Muscle of back (tissue), 13 donors: Measurements from ENCODE around the gene AFP. TPM values are rescaled to one million over a fixed set of nuclear protein-coding genes. Genes with fewer than 3 reads are reported as not detected.
"Not testable (repeated sequence)": the region's sequence is repeated elsewhere in the genome, so short reads cannot be mapped to it uniquely, and the experiment has no call there.

Source experiments
- DNase-seq, 3 donors: peaks; one replicate each; pipeline versions ENCODE4 v3.0.0 to v3.0.0-alpha.2; 2013
- long read RNA-seq, 9 donors: transcript quantifications; one replicate each; lab custom pipeline, GENCODE V29; 2026
- polyA plus RNA-seq, 10 donors: library from polyadenylated mRNA; unstranded; fragments of 120-200 nt; gene quantifications; one replicate each; pipeline ENCODE4 v1.2.1, GENCODE V29; 2013; ENCODE audit not compliant: insufficient read length in 10 of 10

The AFP gene
- 10 to 100 TPM in 1 of 10 donors, 1 to 10 TPM in 1, under 1 TPM in 5, not detected in 3; 0.27 to 20.1 (median 0.45) TPM for polyA plus RNA-seq
- long read RNA-seq, donor 1: 0 reads
- long read RNA-seq, donor 2: 0 reads
- long read RNA-seq, donor 3: 0 reads
- long read RNA-seq, donor 4: 0 reads
- long read RNA-seq, donor 5, partial matches to known transcripts: 0 of 1 reads
- long read RNA-seq, donor 5, other reads (novel, unspliced or antisense): 0 of 1 reads
- long read RNA-seq, donor 6: 0 reads
- long read RNA-seq, donor 7: 0 reads
- long read RNA-seq, donor 8: 0 reads
- long read RNA-seq, donor 9: 0 reads

DNA sequence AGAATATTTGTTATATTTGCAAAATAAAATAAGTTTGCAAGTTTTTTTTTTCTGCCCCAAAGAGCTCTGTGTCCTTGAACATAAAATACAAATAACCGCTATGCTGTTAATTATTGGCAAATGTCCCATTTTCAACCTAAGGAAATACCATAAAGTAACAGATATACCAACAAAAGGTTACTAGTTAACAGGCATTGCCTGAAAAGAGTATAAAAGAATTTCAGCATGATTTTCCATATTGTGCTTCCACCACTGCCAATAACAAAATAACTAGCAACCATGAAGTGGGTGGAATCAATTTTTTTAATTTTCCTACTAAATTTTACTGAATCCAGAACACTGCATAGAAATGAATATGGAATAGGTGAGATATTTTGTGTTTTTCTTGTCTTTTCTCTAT lies at the start of gene AFP:
AFP (plus strand) TSS at position 238 of the 400 bp plus-strand sequence; CDS start at position 280, 42 bp downstream.
- no peak for DNase-seq

DNA sequence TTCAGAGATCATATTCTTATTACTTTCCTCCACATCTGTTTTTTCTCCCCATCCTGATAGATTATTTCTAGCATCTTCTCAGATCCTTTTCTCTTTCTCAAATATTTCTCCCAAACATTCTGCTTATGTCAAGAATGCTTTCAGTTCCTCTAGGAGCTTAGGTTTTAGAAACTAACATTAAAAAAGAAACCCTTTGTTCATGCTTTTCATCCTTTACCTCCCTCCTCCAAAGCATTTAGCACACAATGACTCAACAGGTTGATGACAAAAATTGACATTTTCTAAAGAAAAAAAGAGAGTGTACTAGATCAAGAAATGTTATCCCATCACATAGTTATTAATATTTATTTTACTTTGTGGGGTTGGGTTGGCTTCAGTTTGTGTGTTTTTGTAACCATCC lies 48.5 kb upstream of the AFP start:
- DNase-seq: no peak

DNA sequence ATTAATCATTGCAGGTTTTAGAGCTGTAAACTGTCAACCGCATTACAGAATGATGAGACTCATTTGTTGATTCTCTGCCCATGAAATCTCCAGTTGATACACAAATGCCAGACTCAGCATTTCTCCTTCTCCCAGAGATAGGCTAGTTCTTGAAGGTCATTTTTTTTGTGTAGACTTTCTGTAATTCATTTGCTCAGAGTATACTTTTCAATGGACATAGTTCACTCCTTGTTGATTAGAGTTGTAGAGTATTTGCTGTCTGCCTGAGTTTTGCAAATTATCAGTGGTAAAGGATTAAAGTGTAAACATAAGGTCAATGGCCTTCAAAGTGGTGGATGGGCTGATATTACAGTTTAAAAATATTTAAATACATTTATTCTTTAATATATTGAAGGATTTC lies 47.1 kb upstream of the AFP start:
- DNase-seq: no peak

DNA sequence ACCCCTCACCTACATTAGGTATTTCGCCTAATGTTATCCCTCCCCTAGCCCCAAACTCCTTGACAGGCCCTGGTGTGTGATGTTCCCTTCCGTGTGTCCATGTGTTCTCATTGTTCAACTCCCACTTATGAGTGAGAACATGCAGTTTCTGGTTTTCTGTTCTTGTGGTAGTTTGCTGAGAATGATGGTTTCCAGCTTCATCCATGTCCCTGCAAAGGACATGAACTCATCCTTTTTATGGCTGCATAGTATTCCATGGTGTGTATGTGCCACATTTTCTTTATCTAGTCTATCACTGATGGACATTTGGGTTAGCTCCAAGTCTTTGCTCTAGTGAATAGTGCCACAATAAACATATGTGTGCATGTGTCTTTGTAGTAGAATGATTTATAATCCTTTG lies 46.4 kb upstream of the AFP start:
- DNase-seq: not testable (repeated sequence)

DNA sequence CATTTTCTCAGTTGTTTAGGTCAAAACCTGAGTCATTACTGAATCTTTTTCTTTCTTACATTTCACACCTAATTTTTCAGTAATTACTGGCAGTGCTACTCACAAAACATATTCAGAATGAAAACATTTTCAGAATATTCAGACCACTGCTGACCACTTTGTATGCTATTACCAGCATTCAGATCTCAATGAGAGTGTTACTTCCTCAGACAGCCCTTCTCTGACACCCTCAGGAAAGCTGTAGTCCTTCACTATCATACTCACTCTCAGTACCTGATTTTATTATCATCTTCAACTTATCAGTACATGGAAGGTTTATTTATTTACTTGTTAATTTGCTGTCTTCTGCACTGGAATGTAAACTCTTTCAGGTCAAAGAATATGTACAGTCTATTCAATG lies 44.2 kb upstream of the AFP start:
- DNase-seq: no peak

DNA sequence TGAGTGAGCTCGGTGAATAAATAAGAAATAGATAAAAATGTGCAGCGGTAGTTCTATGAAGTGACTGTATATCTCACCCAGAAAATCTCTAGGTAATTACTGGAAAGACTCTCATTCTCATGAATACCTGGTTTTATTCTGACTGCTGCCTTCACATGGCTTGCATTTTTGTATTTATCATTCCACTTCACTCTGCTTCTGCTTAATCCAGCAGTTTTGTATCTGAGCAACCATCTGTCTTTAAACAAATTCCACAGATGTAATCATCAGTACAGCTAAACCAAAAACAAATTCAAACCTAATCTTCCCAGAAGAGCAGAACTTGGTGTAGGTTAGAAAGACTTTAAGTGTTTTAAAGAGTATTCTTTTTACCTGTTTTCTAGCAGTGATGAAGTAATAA lies 43.1 kb upstream of the AFP start:
- DNase-seq: no peak

DNA sequence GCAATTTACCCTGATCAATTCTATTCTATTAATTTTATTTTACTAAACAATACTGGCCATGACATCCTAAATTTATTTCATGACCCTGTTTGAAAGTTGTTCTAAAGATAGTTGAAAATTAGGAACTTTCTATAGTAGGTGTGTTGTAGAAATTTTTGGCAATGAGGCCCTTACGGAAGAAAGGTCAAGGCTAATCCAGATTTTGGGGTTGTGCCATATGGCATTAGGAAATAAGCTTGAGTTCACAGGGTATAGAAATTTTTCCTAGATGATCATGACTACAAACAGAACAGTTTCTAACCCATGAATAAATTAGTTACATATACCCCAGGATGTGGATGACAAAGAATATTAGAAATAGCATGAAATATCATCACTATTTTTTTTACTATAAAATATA lies 39.7 kb upstream of the AFP start:
- DNase-seq: no peak

DNA sequence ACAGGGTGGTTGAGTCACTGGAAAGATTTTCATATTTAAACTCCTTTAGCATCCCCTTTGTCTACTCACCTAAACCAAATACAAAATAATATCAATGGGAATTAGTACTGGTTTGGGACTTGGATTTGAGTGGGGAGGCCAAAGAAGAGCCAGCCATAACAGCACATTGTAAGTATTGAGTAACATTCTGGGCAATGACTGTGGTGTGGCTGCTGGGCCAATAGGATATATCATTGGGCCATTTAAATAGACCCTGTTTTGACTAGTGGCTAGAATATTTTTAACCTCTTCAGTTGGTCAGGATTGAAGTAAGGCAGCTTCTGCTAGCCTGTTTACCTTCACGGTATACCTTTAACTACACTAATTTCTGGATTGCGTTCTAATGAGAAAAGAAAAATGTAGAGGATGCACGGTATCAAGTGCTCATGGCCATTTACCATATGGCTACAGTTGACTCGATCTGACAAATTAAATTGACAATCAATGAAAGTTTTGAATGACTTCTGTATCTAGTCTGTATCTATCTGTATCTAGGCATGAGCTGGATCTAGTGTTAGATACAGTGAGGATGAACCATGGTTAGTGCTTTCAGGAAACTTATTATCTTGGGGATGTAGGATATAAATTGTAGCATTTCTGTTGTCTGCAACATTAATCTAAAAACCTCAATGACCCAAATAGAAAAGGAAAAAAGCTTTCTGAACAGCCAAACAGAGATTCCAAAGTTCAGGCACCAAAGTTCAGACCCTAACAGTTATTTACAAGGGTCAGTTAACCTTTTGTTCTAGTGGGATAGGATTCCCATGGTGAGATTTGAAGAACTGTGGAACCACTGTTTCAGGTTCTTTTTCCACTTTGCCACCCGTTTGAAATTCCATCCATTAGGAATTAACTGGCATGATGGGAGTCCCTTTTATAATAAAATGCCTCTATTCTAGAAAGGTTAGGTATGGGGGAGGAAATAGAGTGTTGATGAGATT lies 38.7 kb upstream of the AFP start:
- no peak for DNase-seq

DNA sequence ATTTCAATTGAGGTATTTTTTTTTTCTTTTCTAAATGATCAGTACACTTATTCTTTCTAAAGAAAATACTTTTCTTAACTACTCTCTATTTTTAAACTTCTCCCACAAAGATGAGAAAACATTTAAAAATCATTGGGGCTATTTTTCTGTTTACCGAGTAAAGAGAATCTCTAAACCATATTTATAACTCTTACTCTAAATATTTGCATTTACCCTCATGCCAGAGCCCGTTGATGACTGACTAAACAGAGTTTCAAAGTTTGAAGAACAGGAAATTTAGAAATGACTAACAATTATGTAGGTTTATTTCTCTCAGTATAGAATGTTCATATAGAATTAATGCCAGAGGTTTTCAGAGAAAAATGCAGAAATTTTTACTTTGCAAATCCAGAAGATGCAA lies 34.6 kb upstream of the AFP start:
- DNase-seq: no peak

DNA sequence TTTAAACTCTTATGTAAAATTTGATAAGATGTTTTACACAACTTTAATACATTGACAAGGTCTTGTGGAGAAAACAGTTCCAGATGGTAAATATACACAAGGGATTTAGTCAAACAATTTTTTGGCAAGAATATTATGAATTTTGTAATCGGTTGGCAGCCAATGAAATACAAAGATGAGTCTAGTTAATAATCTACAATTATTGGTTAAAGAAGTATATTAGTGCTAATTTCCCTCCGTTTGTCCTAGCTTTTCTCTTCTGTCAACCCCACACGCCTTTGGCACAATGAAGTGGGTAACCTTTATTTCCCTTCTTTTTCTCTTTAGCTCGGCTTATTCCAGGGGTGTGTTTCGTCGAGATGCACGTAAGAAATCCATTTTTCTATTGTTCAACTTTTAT lies 32.0 kb upstream of the AFP start, which contains the start of gene ALB:
ALB (plus strand) TSS at position 246 of the 400 bp plus-strand sequence; CDS start at position 287, 41 bp downstream.
- DNase-seq: no peak

DNA sequence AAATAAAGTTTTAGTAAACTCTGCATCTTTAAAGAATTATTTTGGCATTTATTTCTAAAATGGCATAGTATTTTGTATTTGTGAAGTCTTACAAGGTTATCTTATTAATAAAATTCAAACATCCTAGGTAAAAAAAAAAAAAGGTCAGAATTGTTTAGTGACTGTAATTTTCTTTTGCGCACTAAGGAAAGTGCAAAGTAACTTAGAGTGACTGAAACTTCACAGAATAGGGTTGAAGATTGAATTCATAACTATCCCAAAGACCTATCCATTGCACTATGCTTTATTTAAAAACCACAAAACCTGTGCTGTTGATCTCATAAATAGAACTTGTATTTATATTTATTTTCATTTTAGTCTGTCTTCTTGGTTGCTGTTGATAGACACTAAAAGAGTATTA lies 31.6 kb upstream of the AFP start:
- no peak for DNase-seq

DNA sequence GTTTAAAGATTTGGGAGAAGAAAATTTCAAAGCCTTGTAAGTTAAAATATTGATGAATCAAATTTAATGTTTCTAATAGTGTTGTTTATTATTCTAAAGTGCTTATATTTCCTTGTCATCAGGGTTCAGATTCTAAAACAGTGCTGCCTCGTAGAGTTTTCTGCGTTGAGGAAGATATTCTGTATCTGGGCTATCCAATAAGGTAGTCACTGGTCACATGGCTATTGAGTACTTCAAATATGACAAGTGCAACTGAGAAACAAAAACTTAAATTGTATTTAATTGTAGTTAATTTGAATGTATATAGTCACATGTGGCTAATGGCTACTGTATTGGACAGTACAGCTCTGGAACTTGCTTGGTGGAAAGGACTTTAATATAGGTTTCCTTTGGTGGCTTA lies 30.9 kb upstream of the AFP start:
- no peak for DNase-seq

DNA sequence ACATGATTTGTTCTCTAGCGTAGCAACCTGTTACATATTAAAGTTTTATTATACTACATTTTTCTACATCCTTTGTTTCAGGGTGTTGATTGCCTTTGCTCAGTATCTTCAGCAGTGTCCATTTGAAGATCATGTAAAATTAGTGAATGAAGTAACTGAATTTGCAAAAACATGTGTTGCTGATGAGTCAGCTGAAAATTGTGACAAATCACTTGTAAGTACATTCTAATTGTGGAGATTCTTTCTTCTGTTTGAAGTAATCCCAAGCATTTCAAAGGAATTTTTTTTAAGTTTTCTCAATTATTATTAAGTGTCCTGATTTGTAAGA lies 29.5 kb upstream of the AFP start:
- DNase-seq: no peak

DNA sequence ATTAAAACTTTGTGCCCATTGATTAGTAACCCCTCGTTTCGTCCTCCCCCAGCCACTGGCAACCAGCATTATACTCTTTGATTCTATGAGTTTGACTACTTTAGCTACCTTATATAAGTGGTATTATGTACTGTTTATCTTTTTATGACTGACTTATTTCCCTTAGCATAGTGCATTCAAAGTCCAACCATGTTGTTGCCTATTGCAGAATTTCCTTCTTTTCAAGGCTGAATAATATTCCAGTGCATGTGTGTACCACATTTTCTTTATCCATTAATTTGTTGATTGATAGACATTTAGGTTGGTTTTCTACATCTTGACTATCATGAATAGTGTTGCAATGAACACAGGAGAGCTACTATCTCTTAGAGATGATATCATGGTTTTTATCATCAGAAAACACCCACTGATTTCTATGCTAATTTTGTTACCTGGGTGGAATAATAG lies 28.8 kb upstream of the AFP start:
- DNase-seq: no peak

DNA sequence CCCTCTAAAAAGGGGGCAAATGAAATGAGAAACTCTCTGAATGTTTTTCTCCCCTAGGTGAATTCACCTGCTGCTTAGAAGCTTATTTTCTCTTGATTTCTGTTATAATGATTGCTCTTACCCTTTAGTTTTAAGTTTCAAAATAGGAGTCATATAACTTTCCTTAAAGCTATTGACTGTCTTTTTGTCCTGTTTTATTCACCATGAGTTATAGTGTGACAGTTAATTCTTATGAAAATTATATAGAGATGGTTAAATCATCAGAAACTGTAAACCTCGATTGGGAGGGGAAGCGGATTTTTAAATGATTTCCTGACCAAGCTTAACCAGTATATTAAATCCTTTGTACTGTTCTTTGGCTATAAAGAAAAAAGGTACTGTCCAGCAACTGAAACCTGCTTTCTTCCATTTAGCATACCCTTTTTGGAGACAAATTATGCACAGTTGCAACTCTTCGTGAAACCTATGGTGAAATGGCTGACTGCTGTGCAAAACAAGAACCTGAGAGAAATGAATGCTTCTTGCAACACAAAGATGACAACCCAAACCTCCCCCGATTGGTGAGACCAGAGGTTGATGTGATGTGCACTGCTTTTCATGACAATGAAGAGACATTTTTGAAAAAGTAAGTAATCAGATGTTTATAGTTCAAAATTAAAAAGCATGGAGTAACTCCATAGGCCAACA lies 27.7 kb upstream of the AFP start:
- no peak for DNase-seq

DNA sequence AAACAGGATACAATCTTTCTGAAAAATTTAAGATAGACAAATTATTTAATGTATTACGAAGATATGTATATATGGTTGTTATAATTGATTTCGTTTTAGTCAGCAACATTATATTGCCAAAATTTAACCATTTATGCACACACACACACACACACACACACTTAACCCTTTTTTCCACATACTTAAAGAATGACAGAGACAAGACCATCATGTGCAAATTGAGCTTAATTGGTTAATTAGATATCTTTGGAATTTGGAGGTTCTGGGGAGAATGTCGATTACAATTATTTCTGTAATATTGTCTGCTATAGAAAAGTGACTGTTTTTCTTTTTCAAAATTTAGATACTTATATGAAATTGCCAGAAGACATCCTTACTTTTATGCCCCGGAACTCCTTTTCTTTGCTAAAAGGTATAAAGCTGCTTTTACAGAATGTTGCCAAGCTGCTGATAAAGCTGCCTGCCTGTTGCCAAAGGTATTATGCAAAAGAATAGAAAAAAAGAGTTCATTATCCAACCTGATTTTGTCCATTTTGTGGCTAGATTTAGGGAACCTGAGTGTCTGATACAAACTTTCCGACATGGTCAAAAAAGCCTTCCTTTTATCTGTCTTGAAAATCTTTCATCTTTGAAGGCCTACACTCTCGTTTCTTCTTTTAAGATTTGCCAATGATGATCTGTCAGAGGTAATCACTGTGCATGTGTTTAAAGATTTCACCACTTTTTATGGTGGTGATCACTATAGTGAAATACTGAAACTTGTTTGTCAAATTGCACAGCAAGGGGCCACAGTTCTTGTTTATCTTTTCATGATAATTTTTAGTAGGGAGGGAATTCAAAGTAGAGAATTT lies 26.8 kb upstream of the AFP start:
- no peak for DNase-seq

DNA sequence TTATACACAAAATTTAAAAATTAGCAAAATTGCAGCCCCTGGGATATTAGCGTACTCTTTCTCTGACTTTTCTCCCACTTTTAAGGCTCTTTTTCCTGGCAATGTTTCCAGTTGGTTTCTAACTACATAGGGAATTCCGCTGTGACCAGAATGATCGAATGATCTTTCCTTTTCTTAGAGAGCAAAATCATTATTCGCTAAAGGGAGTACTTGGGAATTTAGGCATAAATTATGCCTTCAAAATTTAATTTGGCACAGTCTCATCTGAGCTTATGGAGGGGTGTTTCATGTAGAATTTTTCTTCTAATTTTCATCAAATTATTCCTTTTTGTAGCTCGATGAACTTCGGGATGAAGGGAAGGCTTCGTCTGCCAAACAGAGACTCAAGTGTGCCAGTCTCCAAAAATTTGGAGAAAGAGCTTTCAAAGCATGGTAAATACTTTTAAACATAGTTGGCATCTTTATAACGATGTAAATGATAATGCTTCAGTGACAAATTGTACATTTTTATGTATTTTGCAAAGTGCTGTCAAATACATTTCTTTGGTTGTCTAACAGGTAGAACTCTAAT lies 26.0 kb upstream of the AFP start:
- no peak for DNase-seq

DNA sequence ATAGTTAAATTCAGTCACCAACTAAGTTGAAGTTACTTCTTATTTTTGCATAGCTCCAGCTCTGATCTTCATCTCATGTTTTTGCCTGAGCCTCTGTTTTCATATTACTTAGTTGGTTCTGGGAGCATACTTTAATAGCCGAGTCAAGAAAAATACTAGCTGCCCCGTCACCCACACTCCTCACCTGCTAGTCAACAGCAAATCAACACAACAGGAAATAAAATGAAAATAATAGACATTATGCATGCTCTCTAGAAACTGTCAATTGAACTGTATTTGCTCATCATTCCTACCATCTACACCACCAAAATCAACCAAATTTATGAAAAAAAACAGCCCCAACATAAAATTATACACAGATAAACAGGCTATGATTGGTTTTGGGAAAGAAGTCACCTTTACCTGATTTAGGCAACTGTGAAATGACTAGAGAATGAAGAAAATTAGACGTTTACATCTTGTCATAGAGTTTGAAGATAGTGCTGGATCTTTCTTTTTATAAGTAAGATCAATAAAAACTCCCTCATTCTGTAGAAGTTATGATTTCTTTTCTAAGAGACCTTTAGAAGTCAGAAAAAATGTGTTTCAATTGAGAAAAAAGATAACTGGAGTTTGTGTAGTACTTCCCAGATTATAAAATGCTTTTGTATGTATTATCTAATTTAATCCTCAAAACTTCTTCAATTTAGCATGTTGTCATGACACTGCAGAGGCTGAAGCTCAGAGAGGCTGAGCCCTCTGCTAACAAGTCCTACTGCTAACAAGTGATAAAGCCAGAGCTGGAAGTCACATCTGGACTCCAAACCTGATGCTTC lies 24.9 kb upstream of the AFP start:
- no peak for DNase-seq

DNA sequence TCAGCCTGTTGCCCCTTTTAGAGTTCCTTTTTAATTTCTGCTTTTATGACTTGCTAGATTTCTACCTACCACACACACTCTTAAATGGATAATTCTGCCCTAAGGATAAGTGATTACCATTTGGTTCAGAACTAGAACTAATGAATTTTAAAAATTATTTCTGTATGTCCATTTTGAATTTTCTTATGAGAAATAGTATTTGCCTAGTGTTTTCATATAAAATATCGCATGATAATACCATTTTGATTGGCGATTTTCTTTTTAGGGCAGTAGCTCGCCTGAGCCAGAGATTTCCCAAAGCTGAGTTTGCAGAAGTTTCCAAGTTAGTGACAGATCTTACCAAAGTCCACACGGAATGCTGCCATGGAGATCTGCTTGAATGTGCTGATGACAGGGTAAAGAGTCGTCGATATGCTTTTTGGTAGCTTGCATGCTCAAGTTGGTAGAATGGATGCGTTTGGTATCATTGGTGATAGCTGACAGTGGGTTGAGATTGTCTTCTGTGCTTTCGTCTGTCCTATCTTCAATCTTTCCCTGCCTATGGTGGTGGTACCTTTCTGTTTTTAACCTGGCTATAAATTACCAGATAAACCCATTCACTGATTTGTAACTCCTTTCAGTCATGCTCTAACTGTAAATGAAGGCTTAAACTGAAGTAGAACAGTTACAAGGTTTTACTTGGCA lies 24.1 kb upstream of the AFP start:
- no peak for DNase-seq
